GM21423 (cell line): ENCODE results near the gene MPPED2.

Source experiments
- ATAC-seq: cut with Tn5 transposase; IDR thresholded peaks from one replicate; pipeline ENCODE4 v1.9.1; 2021; ENCODE audit warnings: mild to moderate bottlenecking, moderate library complexity; ENCODE audit not compliant: unreplicated experiment

Gene MPPED2

DNA sequence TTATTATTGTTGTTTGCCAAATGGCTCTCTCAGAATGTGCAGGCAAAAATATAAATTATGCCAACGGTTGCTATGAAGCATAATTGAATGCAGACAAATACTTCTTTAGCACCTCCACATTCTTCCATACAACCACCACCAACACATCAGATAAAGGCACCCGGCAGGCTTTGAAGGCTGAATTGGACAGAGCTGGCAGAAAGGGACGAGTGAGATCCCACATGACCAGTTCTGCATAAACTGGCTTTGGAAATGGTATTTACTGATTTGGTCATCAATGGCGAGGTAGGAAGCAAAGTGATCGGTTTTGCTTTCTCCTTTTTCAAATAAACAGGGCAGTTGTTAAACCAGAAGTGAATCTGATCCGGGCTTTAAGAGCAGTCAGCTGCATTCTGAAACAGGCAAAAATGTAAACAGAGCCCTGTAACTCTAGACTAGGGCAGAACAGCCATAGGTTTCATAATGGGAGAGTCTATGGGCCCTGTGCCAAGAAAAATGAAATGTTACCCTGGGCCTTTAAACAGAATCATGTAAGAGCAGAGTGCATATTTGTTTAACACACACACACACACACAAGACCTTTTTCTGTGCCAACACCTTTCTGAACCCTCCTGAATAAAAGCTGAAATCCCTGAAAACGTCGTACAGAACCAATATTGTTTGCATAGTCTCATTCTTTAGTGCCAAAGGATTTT lies 97.7 kb downstream of the MPPED2 start:
- ATAC-seq, result no peak

DNA sequence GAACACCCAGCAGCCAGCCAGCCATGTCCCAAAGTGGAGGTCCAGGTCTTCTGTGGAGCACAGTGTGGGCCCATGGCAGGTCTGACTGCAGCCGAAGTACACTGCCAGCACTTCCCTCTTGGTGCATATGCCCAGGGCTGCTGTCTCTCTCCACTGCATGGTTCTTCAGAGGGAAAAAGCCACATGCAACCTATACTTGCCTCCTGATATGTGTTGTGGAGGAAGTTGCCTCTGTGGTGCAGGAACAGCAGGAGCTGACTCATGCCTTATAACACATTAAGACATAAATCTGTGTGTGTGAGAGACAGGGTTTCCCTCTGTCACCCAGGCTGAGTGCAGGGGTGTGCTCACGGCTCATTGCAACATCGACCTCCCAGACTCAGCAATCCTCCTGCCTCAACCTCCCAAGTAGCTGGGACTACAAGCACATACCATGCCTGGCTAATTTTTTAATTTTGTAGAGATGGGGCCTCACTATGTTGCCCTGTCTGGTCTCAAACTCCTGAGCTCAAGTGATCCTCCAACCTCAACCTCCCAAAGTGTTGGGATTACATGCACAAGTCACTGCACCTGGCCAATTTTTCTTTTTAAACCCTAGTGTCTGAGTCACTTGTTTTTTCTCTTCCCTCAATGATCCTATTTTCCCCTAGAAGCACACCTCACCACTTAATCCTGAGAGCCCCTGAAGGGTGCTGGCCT lies 98.8 kb downstream of the MPPED2 start:
- no peak for ATAC-seq

DNA sequence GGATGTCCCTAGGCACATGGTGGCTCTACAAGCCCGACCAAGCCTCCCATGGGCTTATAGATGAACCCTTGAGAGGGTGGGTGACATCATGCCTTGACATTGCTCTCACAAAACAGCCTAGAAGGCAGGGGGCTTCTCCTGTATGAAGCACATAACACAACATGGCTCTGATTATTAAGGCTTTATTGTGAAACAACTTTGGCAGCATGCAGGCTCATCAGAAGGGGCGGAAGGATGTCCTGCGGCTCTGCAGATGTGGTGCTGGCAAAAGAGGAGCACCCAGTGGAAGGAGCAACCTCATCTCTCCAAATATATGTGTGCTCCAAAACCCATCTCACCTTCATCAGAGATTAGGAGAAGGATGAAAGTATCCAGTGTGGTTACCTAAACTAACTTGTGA lies 100.4 kb downstream of the MPPED2 start:
- ATAC-seq, result no peak

DNA sequence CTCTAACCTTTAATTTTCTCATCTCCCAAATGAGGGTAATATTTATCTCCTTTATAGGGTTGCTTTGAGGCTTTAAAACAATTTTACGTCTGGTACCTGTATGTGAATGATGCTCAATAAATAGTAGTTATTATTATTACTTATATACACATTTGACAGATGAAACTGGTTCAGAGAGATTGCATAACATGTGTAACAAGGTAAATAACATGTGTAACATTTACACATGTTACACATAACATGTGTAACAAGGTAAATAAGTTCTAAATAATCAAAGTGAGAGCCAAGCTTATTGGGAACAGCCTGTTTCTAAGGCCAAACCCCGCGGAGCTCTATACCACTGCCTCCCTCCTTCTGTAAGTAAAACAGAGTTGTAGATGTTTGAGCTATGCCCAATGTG lies 100.9 kb downstream of the MPPED2 start:
- no peak for ATAC-seq

DNA sequence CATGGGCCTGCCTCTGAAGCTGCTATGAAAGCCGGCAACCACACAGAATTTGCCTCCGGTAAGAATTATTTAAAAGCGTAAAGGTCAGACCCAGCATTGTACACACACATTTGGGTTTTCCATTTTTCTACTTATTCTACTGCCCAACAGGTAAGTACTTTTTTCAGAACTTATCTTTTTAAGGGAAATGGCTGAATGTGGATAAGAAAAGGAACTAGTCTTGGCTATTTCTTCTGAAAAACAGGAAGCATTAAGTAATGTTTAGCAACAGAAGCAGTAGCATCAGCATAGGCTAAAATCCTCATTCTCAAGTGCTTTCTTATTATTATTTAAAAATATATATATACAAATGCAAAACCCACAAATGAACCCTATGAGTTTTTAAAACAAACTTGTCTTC lies 103.1 kb downstream of the MPPED2 start:
- no peak for ATAC-seq

DNA sequence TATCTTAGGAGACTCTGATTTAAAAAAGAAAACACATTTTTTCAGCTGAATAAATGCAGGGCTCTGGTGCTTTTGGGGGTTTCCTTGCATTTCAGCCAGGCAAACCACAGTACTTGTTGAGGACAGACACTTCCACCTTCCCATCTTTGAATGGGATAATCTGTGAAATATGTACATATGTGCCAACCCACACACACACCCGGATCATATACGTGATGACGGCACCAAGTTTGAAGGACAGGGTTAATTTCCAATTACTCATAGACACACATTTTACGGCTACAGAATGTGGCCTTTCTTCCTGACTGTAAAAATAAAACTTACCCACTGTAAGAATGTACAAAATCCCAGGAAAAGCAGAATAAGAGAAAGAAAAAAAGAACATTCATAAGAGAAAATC lies 104.4 kb downstream of the MPPED2 start:
- ATAC-seq, result no peak

DNA sequence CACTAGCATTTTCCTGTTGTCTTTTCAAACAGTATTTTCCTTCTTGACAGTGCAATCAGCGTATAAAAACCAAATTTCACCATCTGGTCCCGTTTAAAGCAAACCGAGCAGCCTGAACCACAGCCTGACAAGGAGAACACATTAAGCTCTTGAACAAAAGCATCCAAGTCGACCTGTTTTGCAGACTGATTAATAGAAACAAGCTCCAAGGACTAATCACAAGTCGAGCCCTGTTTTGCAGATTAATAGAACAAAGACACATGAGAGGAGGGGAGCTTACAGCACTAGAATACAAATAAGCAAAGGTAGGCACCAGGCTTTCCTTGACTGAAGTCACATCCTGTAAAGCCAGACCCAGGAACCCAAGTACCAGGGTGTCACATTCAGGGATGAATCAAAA lies 104.8 kb downstream of the MPPED2 start:
- no peak for ATAC-seq

DNA sequence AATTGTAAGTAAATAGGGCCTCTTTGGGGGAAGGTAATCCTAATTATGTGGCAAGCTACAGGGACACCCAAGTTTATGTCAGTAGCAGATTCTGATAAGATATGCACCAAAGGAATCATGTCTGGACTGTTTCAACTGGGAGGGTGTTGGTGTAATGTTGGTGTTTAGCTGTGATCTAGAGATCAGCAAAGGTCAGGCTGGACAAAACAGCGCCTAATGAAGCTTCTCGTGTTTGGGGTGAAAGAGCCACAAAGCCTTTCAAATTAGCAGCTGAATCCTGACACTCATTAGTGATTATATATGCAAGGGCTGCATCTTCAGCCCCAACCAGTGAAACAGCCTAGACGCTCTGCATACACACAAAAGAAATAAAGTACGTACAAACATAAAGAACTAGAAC lies 106.3 kb downstream of the MPPED2 start:
- no peak for ATAC-seq

DNA sequence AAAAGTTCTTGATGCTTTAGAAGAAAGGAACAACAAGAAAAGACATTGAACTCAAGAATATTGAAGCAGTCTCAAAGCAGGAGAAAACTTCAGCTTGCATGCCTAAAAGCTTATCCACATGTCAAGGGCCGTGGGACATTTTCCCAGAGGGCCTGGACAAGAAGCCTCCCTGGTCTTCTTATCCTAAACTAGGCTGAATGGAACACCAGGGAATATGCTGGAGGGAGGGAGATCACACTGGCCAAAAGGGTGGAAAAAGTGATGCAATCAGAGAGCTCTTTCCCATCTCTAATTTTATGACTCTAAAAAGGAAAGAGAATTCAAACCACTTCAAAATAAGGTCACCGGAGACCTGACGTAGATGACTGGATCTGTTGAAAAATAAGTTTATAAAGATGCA lies 107.2 kb downstream of the MPPED2 start:
- no peak for ATAC-seq

DNA sequence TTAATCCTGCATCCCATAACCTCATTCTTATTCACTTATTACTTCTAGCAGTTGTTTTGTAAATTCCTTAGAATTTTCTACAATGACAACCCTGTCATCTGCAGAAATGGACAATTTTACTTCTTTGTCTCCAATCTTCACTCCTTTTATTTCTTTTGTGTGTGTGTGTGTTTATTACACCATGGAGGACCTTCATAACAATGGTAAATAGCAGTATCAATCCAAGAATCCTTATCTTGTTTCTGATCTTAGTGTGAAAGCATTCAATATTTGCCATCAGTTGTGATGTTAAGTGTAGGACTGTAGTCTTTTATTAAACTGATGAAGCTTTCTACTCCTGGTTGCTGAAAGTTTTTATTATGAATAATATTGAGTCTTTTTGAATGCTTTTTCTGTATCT lies 109.1 kb downstream of the MPPED2 start:
- no peak for ATAC-seq

DNA sequence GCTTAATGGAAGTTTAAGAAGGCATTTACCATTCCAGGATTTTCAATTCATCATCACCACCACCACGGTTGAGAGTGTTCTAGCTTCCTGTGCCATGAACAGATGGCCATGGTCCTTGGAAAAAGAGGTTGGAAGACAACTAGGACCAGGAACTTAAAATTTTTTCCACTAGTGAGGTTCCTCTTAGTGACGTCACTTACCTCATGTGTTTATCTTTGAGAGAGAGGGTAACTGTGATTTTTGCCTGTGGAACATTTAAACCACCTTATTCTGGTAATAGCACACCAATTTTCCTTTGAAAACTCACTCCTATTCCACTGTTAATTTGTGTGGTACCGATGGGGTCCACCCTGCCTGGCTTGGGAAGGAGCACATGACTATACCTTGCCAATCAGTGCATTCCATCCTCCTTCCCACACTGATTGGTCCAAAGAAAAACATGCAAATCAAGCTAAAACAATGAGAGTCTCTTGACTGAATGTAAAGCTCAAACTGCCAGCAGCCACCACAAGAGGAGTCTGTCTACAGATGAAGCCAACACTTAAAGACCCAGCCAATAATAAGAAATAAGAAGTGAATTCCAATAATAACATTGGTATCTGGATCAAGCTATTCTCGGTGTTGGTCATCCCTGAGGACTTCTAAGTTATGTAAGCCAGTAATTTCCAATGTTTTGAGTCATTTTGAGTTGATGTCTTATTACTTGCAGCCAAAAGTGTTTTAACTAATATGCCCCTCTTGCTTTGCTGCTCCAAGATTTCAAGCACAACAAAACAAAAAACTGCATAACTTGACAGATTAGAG lies 111.8 kb downstream of the MPPED2 start:
- no peak for ATAC-seq

DNA sequence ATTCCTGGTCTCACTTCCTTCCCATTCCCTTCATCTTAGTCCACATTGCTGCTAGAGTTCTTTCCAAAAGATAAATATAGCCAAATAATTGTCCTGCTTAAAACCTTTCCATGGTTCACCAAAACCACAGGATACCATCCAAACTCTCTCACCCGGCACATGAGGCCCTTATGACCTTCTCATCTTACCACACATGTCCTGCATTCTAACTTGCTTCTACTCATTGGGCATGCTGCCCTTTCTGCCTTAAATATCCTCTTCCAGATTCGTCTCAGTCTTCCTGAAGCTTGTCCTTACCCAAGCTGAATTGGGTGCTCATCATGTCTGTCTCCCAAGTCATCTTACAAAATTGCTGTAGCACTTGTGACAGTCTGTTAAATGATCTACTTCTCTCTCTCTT lies 114.9 kb downstream of the MPPED2 start:
- no peak for ATAC-seq

DNA sequence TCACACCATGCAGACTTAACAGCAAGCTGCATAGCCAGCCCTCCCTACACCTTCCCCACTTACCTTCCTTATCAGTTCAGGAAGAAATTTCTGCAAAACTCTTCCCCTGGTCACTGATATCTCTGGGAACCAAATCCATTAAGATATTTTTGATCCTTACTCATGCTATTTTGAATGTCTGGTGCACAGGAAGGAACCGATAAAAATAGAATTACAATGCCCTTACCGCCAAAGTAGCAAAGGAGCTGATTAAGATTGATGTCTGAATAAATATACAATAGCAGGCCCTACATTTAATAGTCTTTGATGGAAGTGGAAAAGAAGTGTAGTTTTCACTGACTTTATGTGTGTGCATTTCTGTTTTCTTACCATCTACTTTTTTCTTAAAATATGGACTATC lies 117.3 kb downstream of the MPPED2 start:
- no peak for ATAC-seq

DNA sequence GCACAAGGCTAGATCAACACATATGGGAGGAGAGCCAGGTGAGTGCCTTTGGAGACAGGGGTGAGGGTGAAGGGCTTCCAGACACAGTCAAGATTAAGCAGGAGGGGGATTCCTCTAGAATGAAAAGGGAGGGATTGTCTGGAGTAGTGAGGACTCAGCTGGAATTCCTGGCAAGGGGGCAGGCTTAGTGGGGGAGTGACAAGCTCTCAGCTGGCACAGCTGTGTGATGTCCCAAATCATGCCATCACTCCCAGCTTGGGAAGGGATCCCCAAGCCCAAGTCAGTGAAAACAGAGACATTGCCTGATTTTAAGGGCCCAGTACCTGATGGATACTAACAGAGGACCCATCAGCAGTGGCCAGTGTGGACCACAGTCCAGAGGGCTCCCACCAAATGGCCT lies 119.0 kb downstream of the MPPED2 start:
- no peak for ATAC-seq

DNA sequence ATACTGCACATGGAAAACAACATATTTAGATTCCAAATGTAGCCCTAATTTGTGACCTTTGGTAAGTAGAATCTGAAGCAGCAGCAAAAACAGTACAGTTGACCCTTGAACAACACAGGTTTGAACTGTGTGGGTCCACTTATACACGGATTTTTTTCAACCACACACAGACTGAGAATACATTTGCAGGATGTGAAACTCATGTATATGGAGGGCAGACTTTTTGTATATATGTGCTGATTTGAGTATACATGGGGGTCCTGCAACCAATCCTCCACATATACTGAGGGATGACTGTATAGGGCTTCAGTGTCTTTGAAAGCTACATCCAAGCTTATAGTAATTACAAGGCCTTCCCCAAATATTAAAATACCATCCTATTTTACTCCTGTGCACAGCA lies 120.5 kb downstream of the MPPED2 start:
- no peak for ATAC-seq

DNA sequence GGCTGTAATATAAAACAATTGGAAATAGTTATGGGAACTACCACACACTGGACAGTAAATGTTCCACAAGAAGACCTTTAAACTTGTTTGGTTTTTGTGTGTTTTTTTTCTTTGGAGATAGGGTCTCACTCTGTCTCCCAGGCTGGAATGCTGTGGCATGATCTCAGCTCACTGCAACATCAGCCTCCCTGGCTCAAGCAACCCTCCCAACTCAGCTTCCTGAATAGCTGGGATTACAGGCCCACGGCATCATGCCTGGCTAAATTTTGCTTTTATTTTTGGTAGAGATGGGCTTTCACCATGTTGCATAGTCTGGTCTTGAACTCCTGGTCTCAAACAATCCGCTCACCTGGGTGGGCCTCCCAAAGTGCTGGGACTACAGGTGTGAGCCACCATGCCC lies 121.0 kb downstream of the MPPED2 start:
- ATAC-seq, result no peak

DNA sequence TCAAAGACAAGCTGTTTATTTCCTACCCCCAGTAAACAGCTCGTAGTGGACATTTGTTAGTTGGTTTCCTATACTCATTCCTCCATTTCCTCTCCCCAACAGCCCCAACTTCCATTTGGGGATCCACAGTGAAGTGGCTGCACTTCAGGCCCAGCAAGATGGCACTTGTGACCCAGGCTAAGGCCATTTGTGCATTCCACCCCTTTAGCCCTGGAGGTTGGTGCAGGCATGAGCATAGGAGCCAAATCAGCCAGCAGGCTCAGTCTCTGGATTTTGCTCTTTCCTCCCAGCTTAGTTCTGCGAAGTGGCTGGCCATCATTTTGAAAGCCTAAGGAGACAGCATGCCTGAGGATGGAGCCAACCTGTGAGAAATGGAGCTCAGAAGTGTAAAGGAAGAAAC lies 122.9 kb downstream of the MPPED2 start:
- no peak for ATAC-seq

DNA sequence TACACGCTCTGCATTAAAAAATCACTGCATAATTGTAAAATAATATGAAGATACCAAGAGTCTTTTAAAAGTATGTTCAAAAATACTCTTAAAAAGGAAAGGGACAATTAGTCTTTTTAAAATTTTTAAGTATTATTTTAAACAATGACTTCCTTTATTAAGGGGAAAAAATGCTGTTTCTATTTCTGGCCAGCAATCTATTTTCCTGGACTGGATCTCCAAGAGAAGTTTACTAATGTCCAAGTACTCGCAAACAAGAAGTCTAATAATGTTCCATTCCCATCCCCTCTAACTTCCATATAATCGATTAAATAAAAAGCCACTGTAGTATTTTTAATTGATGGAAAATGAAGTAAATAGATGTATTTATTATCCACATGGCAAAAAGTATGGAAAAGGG lies 123.7 kb downstream of the MPPED2 start:
- no peak for ATAC-seq

DNA sequence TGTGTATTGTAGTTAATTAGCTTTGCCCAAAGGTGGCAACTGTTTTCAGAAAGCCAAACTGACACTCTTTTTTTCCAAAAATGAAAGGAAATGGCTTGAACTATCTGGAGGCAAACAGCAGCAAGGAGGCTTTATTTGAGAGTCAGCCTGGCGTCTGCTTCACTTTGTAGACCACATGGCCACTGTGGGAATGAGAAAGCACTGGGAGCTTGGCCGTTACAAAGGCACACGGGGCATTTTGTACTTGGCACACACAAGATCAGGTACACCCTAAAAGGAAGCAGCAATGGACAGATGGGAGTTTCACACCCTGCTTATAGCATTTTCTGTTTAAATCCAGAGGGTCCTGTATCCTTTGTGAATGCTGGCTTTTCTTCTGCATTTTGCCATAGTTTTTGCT lies 126.3 kb downstream of the MPPED2 start:
- no peak for ATAC-seq

DNA sequence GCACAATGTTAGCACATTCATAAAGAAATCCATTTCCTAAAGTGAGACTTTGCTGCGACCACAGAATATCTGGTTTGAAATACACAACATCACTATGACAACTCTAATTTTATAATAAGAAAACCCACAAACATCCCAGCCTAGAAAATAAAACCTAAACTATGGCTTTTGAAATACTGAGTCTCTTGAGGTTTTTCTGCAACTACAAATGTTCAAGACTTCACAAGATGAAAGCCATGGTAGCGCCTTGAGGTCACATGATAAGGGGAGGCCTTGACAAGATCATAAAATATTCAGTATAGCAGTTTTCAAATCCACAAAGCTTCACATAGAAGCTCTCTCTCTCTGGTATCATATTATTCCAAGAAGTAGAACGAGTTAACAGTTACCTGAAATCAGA lies 126.8 kb downstream of the MPPED2 start:
- no peak for ATAC-seq

DNA sequence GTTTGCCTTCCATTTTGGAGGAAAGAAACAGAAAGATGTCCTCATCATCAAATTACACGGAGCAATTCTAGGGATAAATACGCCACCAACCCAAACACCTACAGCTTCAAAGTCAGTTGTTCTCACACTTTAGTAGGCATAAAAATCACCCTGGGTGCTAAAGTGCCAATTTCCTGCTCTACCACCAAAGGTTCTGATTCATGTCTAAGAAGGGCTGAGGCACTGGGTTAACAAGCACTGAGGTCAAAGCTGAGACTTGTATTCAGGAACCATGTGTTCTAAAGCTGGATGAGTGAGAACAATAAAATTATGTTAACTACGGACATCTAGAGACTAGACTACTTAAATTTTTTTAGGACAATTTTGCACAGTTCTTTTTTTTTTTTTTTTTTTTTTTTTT lies 127.6 kb downstream of the MPPED2 start:
- no peak for ATAC-seq

DNA sequence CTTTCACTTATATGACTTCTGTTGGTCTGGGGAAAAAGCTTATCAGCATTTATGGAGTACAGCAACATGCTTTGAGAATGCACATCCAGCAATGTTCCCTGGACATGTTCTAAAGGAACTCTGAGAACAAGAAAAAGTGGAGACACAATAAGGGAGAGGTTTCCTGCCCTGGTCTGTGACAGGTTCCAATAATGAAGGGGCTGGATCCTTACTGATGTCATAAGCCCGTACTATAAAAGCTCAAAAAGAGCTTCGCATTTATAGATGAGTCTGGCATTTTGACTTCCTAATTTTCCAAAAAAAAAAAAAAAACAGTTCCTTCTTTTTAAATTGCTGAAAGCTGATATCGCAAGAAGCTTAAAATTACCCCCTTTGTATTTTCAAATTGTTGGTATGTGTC lies 129.1 kb downstream of the MPPED2 start:
- ATAC-seq, result no peak
